ENCODE data around the gene CDC73. TPM values are rescaled to one million over a fixed set of nuclear protein-coding genes. Genes with fewer than 3 reads are reported as not detected.
A peak's percentile ranks its signal among the peaks of the same experiment; 100 is the strongest.

Gene CDC73
- total and polyA plus RNA-seq, 2 of the 13 experiments (the other 11 are each of a cell fraction or from before 2014, with no cell fraction given) = 20.2 to 26.3 TPM

DNA sequence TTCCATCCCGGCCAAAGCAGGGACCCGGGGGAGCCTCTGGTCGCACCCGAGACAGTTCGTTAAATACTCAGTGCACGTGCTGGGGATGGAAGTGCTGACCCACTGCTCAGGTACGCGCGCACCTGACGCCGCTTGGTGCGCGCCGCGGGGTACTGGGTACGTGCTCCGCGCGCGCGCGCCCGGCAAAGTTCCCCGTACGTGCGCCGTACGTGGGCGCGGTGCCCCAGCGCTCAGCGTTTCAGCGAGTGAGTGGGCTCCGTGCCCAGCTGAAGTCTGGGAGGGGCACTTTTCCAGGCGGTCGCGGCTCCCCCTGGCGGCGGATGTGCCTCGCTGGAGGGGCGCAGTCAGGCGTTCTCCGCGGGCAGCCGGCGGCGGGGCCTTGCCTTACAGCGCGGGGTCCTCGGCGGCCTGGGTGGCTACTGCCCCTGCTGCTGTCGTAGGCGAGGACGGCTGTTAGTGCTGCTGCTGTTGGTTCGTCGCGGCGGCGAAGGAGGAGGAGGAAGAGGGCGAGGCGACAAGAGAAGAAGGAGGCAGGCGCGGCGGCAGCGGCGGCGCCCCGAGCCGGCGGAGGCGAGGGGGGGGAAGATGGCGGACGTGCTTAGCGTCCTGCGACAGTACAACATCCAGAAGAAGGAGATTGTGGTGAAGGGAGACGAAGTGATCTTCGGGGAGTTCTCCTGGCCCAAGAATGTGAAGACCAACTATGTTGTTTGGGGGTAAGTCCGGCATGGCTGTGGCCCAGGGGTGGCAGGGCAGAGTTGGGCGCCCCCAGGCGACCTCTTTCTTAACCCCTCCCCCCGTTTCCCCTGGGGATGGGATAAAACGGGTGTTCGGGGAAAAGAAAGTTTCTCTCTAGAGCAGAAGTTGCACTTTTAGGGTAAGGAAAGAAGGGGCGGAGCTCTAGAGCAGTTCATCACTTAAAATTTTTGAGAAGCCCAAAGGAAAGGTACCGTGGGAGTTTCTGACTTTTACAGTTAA lies at the start of gene CDC73 (continued):
- TF ChIP-seq, protein P1, sequence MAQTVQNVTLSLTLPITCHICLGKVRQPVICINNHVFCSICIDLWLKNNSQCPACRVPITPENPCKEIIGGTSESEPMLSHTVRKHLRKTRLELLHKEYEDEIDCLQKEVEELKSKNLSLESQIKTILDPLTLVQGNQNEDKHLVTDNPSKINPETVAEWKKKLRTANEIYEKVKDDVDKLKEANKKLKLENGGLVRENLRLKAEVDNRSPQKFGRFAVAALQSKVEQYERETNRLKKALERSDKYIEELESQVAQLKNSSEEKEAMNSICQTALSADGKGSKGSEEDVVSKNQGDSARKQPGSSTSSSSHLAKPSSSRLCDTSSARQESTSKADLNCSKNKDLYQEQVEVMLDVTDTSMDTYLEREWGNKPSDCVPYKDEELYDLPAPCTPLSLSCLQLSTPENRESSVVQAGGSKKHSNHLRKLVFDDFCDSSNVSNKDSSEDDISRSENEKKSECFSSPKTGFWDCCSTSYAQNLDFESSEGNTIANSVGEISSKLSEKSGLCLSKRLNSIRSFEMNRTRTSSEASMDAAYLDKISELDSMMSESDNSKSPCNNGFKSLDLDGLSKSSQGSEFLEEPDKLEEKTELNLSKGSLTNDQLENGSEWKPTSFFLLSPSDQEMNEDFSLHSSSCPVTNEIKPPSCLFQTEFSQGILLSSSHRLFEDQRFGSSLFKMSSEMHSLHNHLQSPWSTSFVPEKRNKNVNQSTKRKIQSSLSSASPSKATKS (CRISPR knock-in tag; IDR thresholded peaks at IDR 0.05) = 0 out of 2 replicates have a peak, but pooled peaks have one; percentile 69
- TF ChIP-seq HNRNPLL (IDR thresholded peaks at IDR 0.05; ENCODE audit: low read depth, low read length, poor library complexity, severe bottlenecking) = peak; percentile 91
- TF ChIP-seq, protein P2, sequence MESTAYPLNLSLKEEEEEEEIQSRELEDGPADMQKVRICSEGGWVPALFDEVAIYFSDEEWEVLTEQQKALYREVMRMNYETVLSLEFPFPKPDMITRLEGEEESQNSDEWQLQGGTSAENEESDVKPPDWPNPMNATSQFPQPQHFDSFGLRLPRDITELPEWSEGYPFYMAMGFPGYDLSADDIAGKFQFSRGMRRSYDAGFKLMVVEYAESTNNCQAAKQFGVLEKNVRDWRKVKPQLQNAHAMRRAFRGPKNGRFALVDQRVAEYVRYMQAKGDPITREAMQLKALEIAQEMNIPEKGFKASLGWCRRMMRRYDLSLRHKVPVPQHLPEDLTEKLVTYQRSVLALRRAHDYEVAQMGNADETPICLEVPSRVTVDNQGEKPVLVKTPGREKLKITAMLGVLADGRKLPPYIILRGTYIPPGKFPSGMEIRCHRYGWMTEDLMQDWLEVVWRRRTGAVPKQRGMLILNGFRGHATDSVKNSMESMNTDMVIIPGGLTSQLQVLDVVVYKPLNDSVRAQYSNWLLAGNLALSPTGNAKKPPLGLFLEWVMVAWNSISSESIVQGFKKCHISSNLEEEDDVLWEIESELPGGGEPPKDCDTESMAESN (CRISPR knock-in tag; conservative IDR thresholded peaks at IDR 0.05) = peak; percentile 98

DNA sequence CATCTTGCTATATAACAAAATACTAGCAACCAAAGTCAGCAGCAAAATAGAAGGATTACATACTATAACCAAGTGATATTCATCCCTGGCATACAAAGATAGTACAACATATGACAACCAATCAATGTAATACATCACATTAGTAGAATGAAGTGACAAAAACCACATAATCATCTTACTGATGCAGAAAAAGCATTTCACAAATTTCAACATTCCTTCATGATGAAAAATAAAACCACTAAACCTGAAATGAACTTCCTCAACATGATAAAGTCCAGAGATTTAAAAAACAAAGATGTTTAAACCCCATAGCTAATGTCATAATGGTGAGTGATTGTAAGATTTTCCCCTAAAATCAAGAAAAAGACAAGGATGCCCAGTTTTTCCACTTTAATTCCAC lies 43.8 kb upstream of the CDC73 start:
- no peak for TF ChIP-seq PHF21A (CRISPR knock-in tag; IDR thresholded peaks at IDR 0.05)
- TF ChIP-seq GABPB1 (CRISPR knock-in tag; IDR thresholded peaks at IDR 0.05) = no peak
- no peak for TF ChIP-seq ISX (CRISPR knock-in tag; conservative IDR thresholded peaks at IDR 0.05)
- no peak for TF ChIP-seq TEAD3 (CRISPR knock-in tag; optimal IDR thresholded peaks at IDR 0.05; ENCODE audit: borderline replicate concordance)
- no peak for TF ChIP-seq DMAP1 (CRISPR knock-in tag; IDR thresholded peaks at IDR 0.05)
- no peak for TF ChIP-seq TGIF2 (CRISPR knock-in tag; IDR thresholded peaks at IDR 0.05)
- TF ChIP-seq SAP130 (CRISPR knock-in tag; IDR thresholded peaks at IDR 0.05; ENCODE audit: low read depth) = no peak
- TF ChIP-seq ZBTB42 (CRISPR knock-in tag; IDR thresholded peaks at IDR 0.05) = no peak
- TF ChIP-seq ASH2L (IDR thresholded peaks at IDR 0.05; ENCODE audit: insufficient read length, low read depth, low read length) = no peak
- TF ChIP-seq ZNF772 (CRISPR knock-in tag; IDR thresholded peaks at IDR 0.05) = no peak
- peaks cover 7 to 36% of the 10 kb centered on the region in 2 experiments for H3K36me3 ChIP-seq (replicated peaks in 1 of 2; ENCODE audit: control insufficient read depth in 1 of 2, insufficient read depth in 2 of 2, low read length in 2 of 2)
- no peak overlapping the region for H3K4me3 ChIP-seq (replicated peaks in 1 of 3; ENCODE audit: insufficient read depth in 1 of 3, low read depth in 2 of 3, low read length in 3 of 3)
- FAIRE-seq (no peak), DNase-seq (ENCODE audit: low spot score) (no peak), ATAC-seq (no peak)
- ChIA-PET POLR2A (no interaction called here), CTCF (ENCODE audit: low intra/inter-chr PET ratio, low total read pairs) (no interaction called here)
- intact Hi-C loops (cut with micrococcal nuclease; ENCODE audit: unreplicated experiment) (loop anchor here (5.0 kb wide), 1 partner anchor 1206 kb away; no protein-coding TSS in a partner anchor), in situ Hi-C loops (cut with HindIII; ENCODE audit: extremely low pct_ligation_motif_present, low pct_unique_long_range_greater_than_20kb) (no loop called here)
- no peaks in the 10 kb centered on the region for H3K4me1 ChIP-seq (ENCODE audit: insufficient read depth, low read length)
- H4K20me1 ChIP-seq (ENCODE audit: insufficient read depth, low read length) = no peaks in the 10 kb centered on the region
- BruUV-seq (replicated peaks) = no TSS peak
- H3K9ac ChIP-seq (ENCODE audit: insufficient read depth, low read depth, low read length) = no peak overlapping the region
- no peaks in the 10 kb centered on the region for H3K27me3 ChIP-seq (ENCODE audit: control insufficient read depth in 1 of 2, insufficient read depth in 2 of 2, low read length in 2 of 2)
- H3K79me2 ChIP-seq (ENCODE audit: insufficient read depth, low read length) = peaks cover 3% of the 10 kb centered on the region
- no peak overlapping the region for H3K4me2 ChIP-seq (ENCODE audit: low read depth, low read length)
- no peak overlapping the region for H3K27ac ChIP-seq (ENCODE audit: extremely low read length, insufficient read depth, low read length)
- peaks cover 13% of the 10 kb centered on the region; the same call in 1 of the 2 replicates for H3K9me3 ChIP-seq (ENCODE audit: low read length)
- H2AFZ ChIP-seq (ENCODE audit: low read length) = no peak overlapping the region

Data from HepG2 (cell line).